H1 (cell line): ENCODE data around the gene HOXD10. TPM values are rescaled to one million over a fixed set of nuclear protein-coding genes. Genes with fewer than 3 reads are reported as not detected.

Source experiments
- CTCF ChIA-PET: fragments of 300-600 bp; sonication (Branson Sonifier 250); formaldehyde crosslinking; loops from one replicate; lab custom pipeline; 2021; ENCODE audit not compliant: partially characterized antibody; lab: Charles Lee
- POLR2A ChIA-PET: fragments of 300-600 bp; sonication (Branson Sonifier 250); formaldehyde crosslinking; loops from one replicate; lab custom pipeline; 2021; ENCODE audit warnings: inconsistent platforms; ENCODE audit not compliant: partially characterized antibody; lab: Charles Lee
- DNase-seq, 2 experiments: peaks; one replicate each; pipeline versions ENCODE4 v3.0.0 to v3.0.0-alpha.2; 2010 to 2022; ENCODE audit warnings: low spot score in 2 of 2, low read depth in 1 of 2, mixed read lengths in 1 of 2
- FAIRE-seq: peaks from 2 replicates; lab custom pipeline; 2011; peaks lifted over from hg19 to GRCh38; lab: Jason Lieb, UNC
- H2AFZ ChIP-seq: 2 replicates; pipeline ENCODE4 v1.8.1; 2012; ENCODE audit warnings: low read length, inconsistent platforms
- H2AK5ac ChIP-seq: 2 replicates; pipeline ENCODE4 v1.6.1; 2013; ENCODE audit warnings: low read depth, low read length
- H2BK120ac ChIP-seq: replicated peaks from 2 replicates; pipeline ENCODE3; 2013; ENCODE audit warnings: low read depth, low read length, inconsistent platforms
- H2BK12ac ChIP-seq: 2 replicates; pipeline ENCODE4 v1.6.1; 2013; ENCODE audit warnings: low read depth, low read length
- H2BK15ac ChIP-seq: 2 replicates; pipeline ENCODE4 v1.6.1; 2013; ENCODE audit warnings: low read length
- H2BK20ac ChIP-seq: 2 replicates; pipeline ENCODE4 v1.6.1; 2013; ENCODE audit warnings: low read length
- H2BK5ac ChIP-seq: 2 replicates; pipeline ENCODE4 v1.6.1; 2013; ENCODE audit warnings: low read depth, low read length
- H3K14ac ChIP-seq: 2 replicates; pipeline ENCODE4 v1.6.1; 2013; ENCODE audit warnings: inconsistent platforms; ENCODE audit not compliant: insufficient read length
- H3K18ac ChIP-seq: 2 replicates; pipeline ENCODE4 v1.6.1; 2013; ENCODE audit warnings: low read length; ENCODE audit errors: extremely low read depth
- H3K23ac ChIP-seq: 2 replicates; pipeline ENCODE4 v1.6.1; 2013; ENCODE audit warnings: inconsistent platforms; ENCODE audit not compliant: insufficient read length
- H3K23me2 ChIP-seq: 2 replicates; pipeline ENCODE4 v1.6.1; 2013; ENCODE audit warnings: low read depth, low read length
- H3K27ac ChIP-seq: 2 replicates; pipeline ENCODE4 v1.6.1; 2011; ENCODE audit warnings: low read depth, low read length, inconsistent platforms
- H3K27me3 ChIP-seq, 4 experiments: replicated peaks in 1 of 4; 1 replicate in 1 of 4; 2 replicates in 3 of 4; pipeline versions ENCODE4 v1.6.1 to v1.8.1; 2011 to 2013; ENCODE audit warnings: low read length in 3 of 4, mild to moderate bottlenecking in 3 of 4, inconsistent platforms in 2 of 4, mixed read lengths in 2 of 4, moderate library complexity in 1 of 4; ENCODE audit not compliant: control insufficient read depth in 3 of 4, insufficient read depth in 3 of 4; ENCODE audit errors: extremely low read depth in 1 of 4
- H3K36me3 ChIP-seq, 4 experiments: 2 replicates each; pipeline versions ENCODE4 v1.6.1 to v1.8.1; 2011 to 2013; ENCODE audit warnings: mild to moderate bottlenecking in 4 of 4, low read length in 3 of 4, moderate library complexity in 2 of 4, control low read depth in 1 of 4, inconsistent platforms in 1 of 4; ENCODE audit not compliant: insufficient read depth in 4 of 4, control insufficient read depth in 2 of 4
- H3K4ac ChIP-seq: replicated peaks from 2 replicates; pipeline ENCODE3; 2013; ENCODE audit warnings: low read length, low read depth, mixed read lengths, inconsistent platforms; ENCODE audit not compliant: insufficient read length
- H3K4me1 ChIP-seq, 4 experiments: replicated peaks in 1 of 4; 1 replicate in 1 of 4; 2 replicates in 3 of 4; pipeline versions ENCODE4 v1.6.1 to v1.8.1; 2011 to 2013; ENCODE audit warnings: low read length in 3 of 4, inconsistent platforms in 2 of 4, mixed read lengths in 1 of 4; ENCODE audit not compliant: insufficient read depth in 4 of 4, control insufficient read depth in 3 of 4
- H3K4me2 ChIP-seq, 2 experiments: 2 replicates each; pipeline versions ENCODE4 v1.6.1 to v1.8.1; 2011 to 2013; ENCODE audit warnings: low read depth in 2 of 2, low read length in 2 of 2, control low read depth in 1 of 2, inconsistent platforms in 1 of 2, mild to moderate bottlenecking in 1 of 2; ENCODE audit not compliant: insufficient read depth in 1 of 2
- H3K4me3 ChIP-seq, 4 experiments: fragments of 200-600, 300-600 bp in 1 of 4; sonication (generic), shearing (Covaris generic), sonication (Bioruptor Twin) in 1 of 4; 2 replicates each; pipeline versions ENCODE4 v1.5.1 to v1.8.1; 2011 to 2016; ENCODE audit warnings: low read length in 4 of 4, low read depth in 3 of 4, control low read depth in 2 of 4, inconsistent platforms in 2 of 4, mild to moderate bottlenecking in 2 of 4, mixed read lengths in 1 of 4, moderate library complexity in 1 of 4; ENCODE audit not compliant: insufficient read depth in 2 of 4; ENCODE audit errors: extremely low read depth in 1 of 4
- H3K56ac ChIP-seq: replicated peaks from 2 replicates; pipeline ENCODE3; 2013; ENCODE audit warnings: low read depth, mild to moderate bottlenecking, mixed read lengths, low read length, inconsistent platforms; ENCODE audit not compliant: insufficient read length
- H3K79me1 ChIP-seq: 2 replicates; pipeline ENCODE4 v1.6.1; 2013; ENCODE audit warnings: low read depth, low read length, control low read depth
- H3K79me2 ChIP-seq, 2 experiments: 2 replicates each; pipeline versions ENCODE4 v1.6.1 to v1.8.1; 2012 to 2013; ENCODE audit warnings: low read length in 2 of 2, mild to moderate bottlenecking in 2 of 2, inconsistent platforms in 1 of 2; ENCODE audit not compliant: insufficient read depth in 2 of 2, control insufficient read depth in 1 of 2
- H3K9ac ChIP-seq, 4 experiments: replicated peaks in 1 of 4; 1 replicate in 1 of 4; 2 replicates in 3 of 4; pipeline versions ENCODE4 v1.6.1 to v1.8.1; 2011 to 2013; ENCODE audit warnings: low read depth in 3 of 4, low read length in 3 of 4, control low read depth in 2 of 4, mild to moderate bottlenecking in 2 of 4, moderate library complexity in 2 of 4, inconsistent platforms in 1 of 4; ENCODE audit errors: extremely low read depth in 1 of 4
- H3K9me3 ChIP-seq, 2 experiments: 2 replicates each; pipeline versions ENCODE4 v1.6.1 to v1.8.1; 2012 to 2013; ENCODE audit warnings: mild to moderate bottlenecking in 2 of 2, moderate library complexity in 2 of 2, control low read depth in 1 of 2, inconsistent platforms in 1 of 2, low read depth in 1 of 2, low read length in 1 of 2, mixed read lengths in 1 of 2; ENCODE audit not compliant: insufficient read depth in 2 of 2
- H4K20me1 ChIP-seq, 2 experiments: replicated peaks in 1 of 2; 2 replicates each; pipeline versions ENCODE3 to v1.8.1; 2011 to 2013; ENCODE audit warnings: inconsistent platforms in 2 of 2, low read length in 2 of 2, mild to moderate bottlenecking in 1 of 2; ENCODE audit not compliant: insufficient read depth in 2 of 2, control insufficient read depth in 1 of 2
- H4K5ac ChIP-seq: 2 replicates; pipeline ENCODE4 v1.6.1; 2013; ENCODE audit warnings: low read length, low read depth, mixed read lengths, inconsistent platforms; ENCODE audit not compliant: insufficient read length
- H4K8ac ChIP-seq: 2 replicates; pipeline ENCODE4 v1.8.0; 2013; ENCODE audit warnings: mild to moderate bottlenecking, moderate library complexity, low read length, inconsistent platforms; ENCODE audit not compliant: insufficient read depth; ENCODE audit errors: extremely low read depth
- H4K91ac ChIP-seq: replicated peaks from 2 replicates; pipeline ENCODE3; 2013; ENCODE audit warnings: low read length, mixed read lengths, inconsistent platforms; ENCODE audit not compliant: insufficient read length
- ASH2L ChIP-seq: fragments of 200-600, 300-600 bp; sonication (generic); IDR thresholded peaks from one replicate; pipeline ENCODE4 v1.7.1; 2017; ENCODE audit warnings: low read length
- BACH1 ChIP-seq: IDR thresholded peaks from 2 replicates; pipeline ENCODE4 v1.6.1; 2012; ENCODE audit warnings: low read length, improper control_type of control experiment
- CBX8 ChIP-seq: fragments of 300-800, 300-1000 bp; sonication (generic); IDR thresholded peaks from 2 replicates; pipeline ENCODE4 v1.7.1; 2016; ENCODE audit warnings: low read depth, low read length, borderline replicate concordance
- CEBPB ChIP-seq: IDR thresholded peaks from 2 replicates; pipeline ENCODE4 v1.6.1; 2012; ENCODE audit warnings: low read depth, low read length
- CREB1 ChIP-seq: IDR thresholded peaks from 2 replicates; pipeline ENCODE4 v1.6.1; 2012; ENCODE audit warnings: inconsistent platforms
- CTBP2 ChIP-seq: IDR thresholded peaks from 2 replicates; pipeline ENCODE4 v1.7.0; 2011; ENCODE audit warnings: borderline replicate concordance, mild to moderate bottlenecking, moderate library complexity, mixed read lengths, low read length; ENCODE audit not compliant: insufficient read depth, insufficient read length
- KDM1A ChIP-seq: fragments of 200-600, 300-600 bp; sonication (generic); IDR thresholded peaks from 2 replicates; pipeline ENCODE4 v1.7.1; 2016; ENCODE audit warnings: mild to moderate bottlenecking, low read length, borderline replicate concordance
- KDM5A ChIP-seq: fragments of 200-600 bp; IDR thresholded peaks from 2 replicates; pipeline ENCODE4 v1.7.1; 2012; ENCODE audit warnings: mild to moderate bottlenecking, low read length, inconsistent platforms, mixed read lengths
- MAFK ChIP-seq: IDR thresholded peaks from 2 replicates; pipeline ENCODE4 v1.6.1; 2012; ENCODE audit warnings: low read depth, mild to moderate bottlenecking, improper control_type of control experiment, low read length
- NANOG ChIP-seq: IDR thresholded peaks from 2 replicates; pipeline ENCODE4 v1.6.1; 2011; ENCODE audit warnings: low read length, low read depth, mild to moderate bottlenecking, inconsistent platforms; ENCODE audit not compliant: insufficient read depth, poor library complexity, severe bottlenecking
- RXRA ChIP-seq: IDR thresholded peaks from 2 replicates; pipeline ENCODE4 v1.6.1; 2011; ENCODE audit warnings: low read depth, mild to moderate bottlenecking, low read length, moderate library complexity; ENCODE audit not compliant: insufficient read depth
- SP2 ChIP-seq: IDR thresholded peaks from 2 replicates; pipeline ENCODE4 v1.6.1; 2012; ENCODE audit warnings: mild to moderate bottlenecking, low read length, inconsistent platforms
- SP4 ChIP-seq: IDR thresholded peaks from 2 replicates; pipeline ENCODE4 v1.6.1; 2012; ENCODE audit warnings: low read length, inconsistent platforms
- SUZ12 ChIP-seq: fragments of 200-600 bp; sonication (generic); IDR thresholded peaks from 2 replicates; pipeline ENCODE4 v1.6.1; 2012; ENCODE audit warnings: mild to moderate bottlenecking, inconsistent platforms, low read length, moderate library complexity, mixed read lengths
- TCF12 ChIP-seq: IDR thresholded peaks from 2 replicates; pipeline ENCODE4 v1.6.1; 2011; ENCODE audit warnings: low read depth, mild to moderate bottlenecking, low read length
- WGBS, 2 experiments: shearing (Covaris generic) in 1 of 2; methylation state at CpG; one replicate each; pipeline versions ENCODE4 v1.1.6 to v1.1.7; 2013 to 2015; ENCODE audit warnings: low lambda C conversion rate in 2 of 2, mixed read lengths in 2 of 2, inconsistent platforms in 1 of 2, low coverage in 1 of 2, missing lambda C conversion rate in 1 of 2; ENCODE audit not compliant: insufficient replicate concordance in 2 of 2, insufficient coverage in 1 of 2, insufficient read length in 1 of 2; ENCODE audit errors: extremely low coverage in 1 of 2, missing lambda C conversion rate in 1 of 2; 5-methylcytosine and 5-hydroxymethylcytosine counted together
- polyA plus RNA-seq, 7 experiments: library from polyadenylated mRNA; depleted of rRNA in 3 of 7; stranded (reverse) in 5 of 7; unstranded in 2 of 7; fragments of >200 nt in 5 of 7; fragments of 200-250 nt in 2 of 7; gene quantifications; 1 replicate in 5 of 7; 2 replicates in 1 of 7; 4 replicates in 1 of 7; pipeline versions ENCODE4 v1.2.1 to v1.2.3, GENCODE V29; 2011 to 2013; ENCODE audit warnings: missing spikeins in 2 of 7, mixed read lengths in 2 of 7
- total RNA-seq: library from RNA; stranded (reverse); fragmentation: NEBNext Ultra II Directional; extraction: Animal tissue kit (Norgen Biotek cat#: 25700); gene quantifications from 2 replicates; pipeline ENCODE4 v1.2.1, GENCODE V29; 2021

The HOXD10 gene
- total and polyA plus RNA-seq, 2 of the 8 experiments (the other 6 are each of a cell fraction or from before 2014, with no cell fraction given): not detected

DNA sequence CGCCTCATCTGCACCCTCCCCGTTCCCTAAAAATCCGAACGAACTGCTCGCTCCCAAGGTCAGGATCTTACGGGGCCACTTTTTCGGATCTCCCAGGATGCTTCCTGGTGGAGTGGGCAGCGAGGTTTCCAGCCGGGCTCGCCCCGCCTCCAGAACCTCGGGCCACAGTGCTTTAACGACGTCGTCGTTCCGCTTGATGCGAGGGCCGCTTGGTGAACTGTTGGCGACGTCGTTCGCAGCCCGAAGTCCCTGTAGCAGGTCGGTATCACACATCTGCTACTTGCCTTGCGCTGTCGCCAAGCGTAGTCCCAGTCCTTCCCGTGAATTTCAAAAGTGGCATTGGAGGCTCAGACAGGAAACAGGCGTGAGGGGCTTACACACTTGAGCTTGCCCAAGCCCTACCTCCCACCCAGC, 48.2 kb upstream of the HOXD10 start:
- Histone ChIP-seq H3K4me2 (peak overlapping the region; percentile 53 to 57), H3K36me3 (peaks cover 0 to 4% (median 0%) of the 10 kb centered on the region in 4 experiments; a peak in 1 of 8 replicates), H3K9me3 (no peaks in the 10 kb centered on the region), H3K79me1 (no peaks in the 10 kb centered on the region), H3K14ac (no peak overlapping the region), H3K23ac (no peak overlapping the region), H3K56ac (no peak overlapping the region), H2AFZ (no peak overlapping the region), H2BK20ac (no peak overlapping the region), H2BK12ac (0 out of 2 replicates have a peak overlapping the region, but pooled peaks have one; percentile 19), H4K20me1 (peaks cover 10 to 16% of the 10 kb centered on the region in 2 experiments), H2BK15ac (peak overlapping the region; percentile 8; the same call in 1 of the 2 replicates), H3K79me2 (no peaks in the 10 kb centered on the region), H3K4ac (no peak overlapping the region), H3K23me2 (no peaks in the 10 kb centered on the region; the same call in 1 of the 2 replicates), H4K91ac (no peak overlapping the region), H4K8ac (peak overlapping the region; percentile 9; the same call in 1 of the 2 replicates), H3K4me1 (peaks cover 3 to 20% (median 11%) of the 10 kb centered on the region in 4 experiments; a peak in 5 of 7 replicates), H4K5ac (no peak overlapping the region), H2AK5ac (no peak overlapping the region), H3K9ac (no peak overlapping the region), H3K4me3 (peak overlapping the region in 2 of 4 experiments; percentile 14 to 54; a peak in 3 of 8 replicates), H3K27ac (no peak overlapping the region), H3K27me3 (peaks cover 83 to 94% (median 87%) of the 10 kb centered on the region in 4 experiments), H2BK5ac (no peak overlapping the region), H2BK120ac (no peak overlapping the region), H3K18ac (no peak overlapping the region)
- 9% methylated on average over 30 of the region's 30 CpGs; no CpG with 5 or more reads in 1 of the 2 experiments for WGBS, 2 experiments
- DNase-seq: peak in 1 of 2 experiments; percentile 55
- CTCF ChIA-PET: interaction anchor here (1.4 to 2.2 kb wide), 2 partner anchors 11 to 378 kb away, joined by 9 to 10 read pairs; no protein-coding TSS in a partner anchor
- no peak for FAIRE-seq
- POLR2A ChIA-PET: no interaction called here
- TF ChIP-seq CTBP2: no peak
- TF ChIP-seq CEBPB: no peak
- no peak for TF ChIP-seq BACH1
- no peak for TF ChIP-seq TCF12
- TF ChIP-seq NANOG: no peak
- no peak for TF ChIP-seq SP2
- no peak for TF ChIP-seq MAFK
- no peak for TF ChIP-seq KDM1A
- no peak for TF ChIP-seq RXRA
- TF ChIP-seq CREB1: no peak
- TF ChIP-seq SP4: no peak
- peak; percentile 48 for TF ChIP-seq ASH2L
- TF ChIP-seq KDM5A: no peak
- TF ChIP-seq CBX8: peak; percentile 10; the same call in 1 of the 2 replicates
- TF ChIP-seq SUZ12: peak; percentile 94
